ENCODE measurements around the gene DGKH.
"Not testable (repeated sequence)": the region's sequence is repeated elsewhere in the genome, so short reads cannot be mapped to it uniquely, and the experiment has no call there.

Gene DGKH

DNA sequence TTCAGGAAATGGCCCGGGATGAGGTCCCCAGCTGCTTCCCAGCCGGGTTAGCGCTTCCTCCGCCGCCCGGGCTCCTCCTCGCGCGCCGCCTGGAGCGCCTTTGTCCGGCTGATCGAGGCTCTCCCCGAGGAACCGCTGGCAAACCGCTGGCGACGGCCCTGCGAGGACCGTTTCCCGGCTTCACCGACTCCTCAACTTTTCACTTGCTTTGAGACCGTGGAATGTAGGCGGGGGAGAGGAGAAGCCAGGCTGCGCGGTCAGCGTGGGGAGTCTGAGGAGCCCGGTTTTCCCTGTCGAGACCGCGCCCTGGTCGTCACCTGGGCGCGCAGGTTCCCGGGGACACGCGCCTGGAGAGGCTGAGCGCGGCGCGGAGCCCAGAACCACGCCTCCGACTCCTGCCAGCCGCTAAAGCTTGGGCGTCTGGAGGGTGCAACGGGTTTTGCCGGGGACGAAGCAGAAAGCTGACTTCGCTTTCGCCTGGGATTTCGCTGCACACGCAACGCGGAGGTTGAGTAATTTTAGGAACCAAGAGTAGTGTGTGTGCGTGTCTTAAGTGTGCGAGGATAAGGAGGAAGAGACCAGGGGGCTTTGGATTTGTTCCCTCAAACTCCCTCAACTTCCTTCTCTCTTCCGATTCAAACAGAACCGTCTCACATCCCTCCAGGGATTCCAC is 7.3 kb upstream of the DGKH start:
- DNase-seq (ENCODE audit: low read depth in 2 of 2) = peak in 1 of 2 donors; percentile 21

DNA sequence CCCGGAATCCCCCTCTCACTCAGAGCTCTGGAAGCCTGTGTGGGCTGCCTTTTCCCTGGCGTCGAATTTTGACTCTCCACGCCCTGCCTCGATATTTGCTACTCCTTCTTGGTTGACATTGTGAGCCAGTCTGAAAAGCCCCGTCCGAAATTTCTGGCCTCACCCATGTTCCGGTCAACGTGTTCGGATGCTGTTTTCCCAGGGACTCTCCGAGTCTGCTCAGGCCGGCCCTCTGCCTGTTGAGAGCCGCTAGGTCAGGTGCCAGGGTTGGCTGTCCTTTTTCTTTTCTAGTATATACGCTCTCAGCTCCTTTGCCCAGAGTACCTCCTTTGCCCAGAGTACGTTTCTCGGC is 6.8 kb upstream of the DGKH start:
- DNase-seq (ENCODE audit: low read depth in 2 of 2) = no peak

DNA sequence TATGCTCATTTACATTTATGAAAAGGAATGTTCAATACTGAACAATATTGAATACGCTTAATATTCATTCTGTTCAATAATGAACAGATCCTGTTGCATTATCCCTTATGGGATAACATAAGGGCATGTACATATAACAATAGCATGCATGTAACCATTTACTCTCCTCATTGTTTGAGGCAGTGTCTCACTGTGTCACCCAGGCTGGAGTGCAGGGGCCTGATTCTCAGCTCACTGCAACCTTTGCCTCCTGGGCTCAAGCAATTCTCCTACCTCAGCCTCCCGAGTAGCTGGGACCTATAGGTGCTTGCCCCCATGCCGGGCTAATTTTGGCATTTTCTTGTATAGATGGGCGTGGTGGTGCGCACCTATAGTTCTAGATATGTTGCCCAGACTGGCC is 4.8 kb upstream of the DGKH start:
- no peak for DNase-seq (ENCODE audit: low read depth in 2 of 2)

DNA sequence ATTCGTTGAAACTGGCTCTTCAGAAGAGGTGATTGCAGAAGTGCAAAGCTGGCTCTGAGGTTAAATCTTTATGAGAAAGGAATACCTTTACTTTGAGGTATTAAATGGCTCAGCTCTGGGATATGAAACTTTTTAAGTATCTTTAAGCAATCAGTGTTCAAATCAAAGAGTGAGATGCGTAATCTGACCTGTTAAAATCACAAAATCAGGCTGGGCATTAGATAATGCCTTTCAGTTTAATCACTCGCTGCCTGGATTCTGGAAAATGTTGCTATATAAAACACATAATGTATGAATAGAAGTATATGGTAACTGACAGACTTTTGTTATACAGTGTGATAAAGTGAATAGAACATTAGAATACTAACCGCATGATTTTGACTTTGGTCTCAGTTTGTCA is 2.0 kb upstream of the DGKH start:
- no peak for DNase-seq (ENCODE audit: low read depth in 2 of 2)

DNA sequence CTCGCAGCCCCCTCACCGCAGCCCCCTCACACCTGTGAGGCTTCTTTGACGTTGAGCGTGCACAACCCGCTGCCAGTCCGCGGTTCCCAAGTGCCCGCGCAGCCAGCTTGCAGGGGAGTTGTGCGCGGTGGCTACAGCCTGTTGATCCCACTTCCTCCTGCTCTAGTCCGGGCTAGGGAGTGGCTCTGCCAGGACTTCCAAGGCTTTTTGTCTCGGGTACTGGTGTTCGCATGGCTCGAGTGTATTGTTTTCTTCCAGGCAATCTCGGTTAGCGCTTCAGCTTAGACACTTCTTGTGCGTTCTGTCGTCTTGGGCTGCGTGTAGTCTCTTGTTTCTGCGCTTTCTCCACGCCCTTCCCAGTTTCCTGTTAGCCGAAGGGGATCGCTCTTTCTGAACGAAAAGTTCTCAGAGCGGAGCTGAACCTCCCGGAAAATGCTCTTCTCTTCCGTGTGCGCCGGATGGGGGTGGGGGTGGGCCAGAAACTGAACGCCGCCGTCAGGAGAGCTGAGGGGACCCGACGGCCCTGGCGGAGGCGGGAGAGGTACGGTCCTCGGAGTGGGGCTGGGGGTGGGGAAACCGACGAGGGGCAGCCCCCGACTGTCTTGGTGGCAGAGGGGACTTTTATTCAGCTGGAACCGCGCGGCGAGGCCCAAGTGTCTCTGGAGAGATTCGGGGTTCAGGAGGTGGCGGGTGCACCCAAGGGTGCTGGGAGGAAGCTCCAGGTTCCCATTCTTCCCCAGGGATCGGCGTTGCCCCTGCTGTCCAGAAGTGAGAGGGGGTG is 697 bp upstream of the DGKH start:
- DNase-seq (ENCODE audit: low read depth in 2 of 2) = peak in 1 of 2 donors; percentile 4

DNA sequence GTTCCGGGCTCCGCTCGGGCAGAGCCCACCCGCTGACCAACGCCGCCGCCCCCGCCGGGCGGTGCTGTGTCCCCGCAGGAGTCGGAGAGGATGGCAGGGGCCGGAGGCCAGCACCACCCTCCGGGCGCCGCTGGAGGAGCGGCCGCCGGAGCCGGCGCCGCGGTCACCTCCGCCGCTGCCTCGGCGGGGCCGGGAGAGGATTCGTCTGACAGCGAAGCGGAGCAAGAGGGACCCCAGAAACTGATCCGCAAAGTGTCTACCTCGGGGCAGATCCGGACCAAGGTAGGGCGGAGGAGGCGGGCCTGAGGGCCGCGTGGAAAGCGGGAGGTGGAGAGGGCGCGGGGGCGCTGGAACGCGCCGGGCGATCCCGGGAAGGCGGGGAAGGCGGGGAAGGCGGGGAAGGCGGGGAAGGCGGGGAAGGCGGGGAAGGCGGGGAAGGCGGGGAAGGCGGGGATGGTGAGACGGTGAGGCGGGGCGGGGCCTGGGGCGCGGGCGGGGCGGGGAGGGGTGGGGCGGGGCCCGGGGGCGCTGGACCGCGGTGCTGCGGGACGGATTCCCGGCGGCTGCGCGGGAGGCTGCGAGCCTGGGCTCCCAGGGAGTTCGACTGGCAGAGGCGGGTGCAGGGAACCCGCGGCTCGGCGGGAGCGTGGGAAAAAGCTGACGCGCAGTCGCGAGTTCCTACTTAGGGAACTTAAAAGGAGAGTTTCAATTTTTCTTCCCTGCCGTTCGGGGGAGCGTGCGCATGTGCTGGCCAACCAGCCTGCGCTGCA is 421 bp downstream of the DGKH start:
- DNase-seq (ENCODE audit: low read depth in 2 of 2) = peak in 1 of 2 donors; percentile 39

DNA sequence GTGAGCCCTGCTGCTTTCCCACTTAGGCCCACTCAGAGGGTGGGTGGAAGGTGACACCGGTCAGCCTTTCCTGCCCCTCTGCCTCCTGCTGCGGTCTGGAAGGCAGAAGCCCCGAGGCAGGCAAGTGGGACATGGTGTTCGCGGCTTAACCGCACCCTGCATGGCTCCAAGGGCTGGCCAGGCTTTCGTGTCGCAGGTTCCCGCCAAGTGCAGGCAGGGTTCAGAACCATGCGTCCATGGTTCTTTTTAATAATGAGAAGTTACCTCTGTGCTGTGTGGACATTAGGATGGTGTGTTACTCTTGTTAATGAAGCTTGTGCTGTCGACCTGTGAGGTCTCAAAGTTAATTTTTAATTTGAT is 986 bp downstream of the DGKH start:
- DNase-seq (ENCODE audit: low read depth in 2 of 2) = no peak

DNA sequence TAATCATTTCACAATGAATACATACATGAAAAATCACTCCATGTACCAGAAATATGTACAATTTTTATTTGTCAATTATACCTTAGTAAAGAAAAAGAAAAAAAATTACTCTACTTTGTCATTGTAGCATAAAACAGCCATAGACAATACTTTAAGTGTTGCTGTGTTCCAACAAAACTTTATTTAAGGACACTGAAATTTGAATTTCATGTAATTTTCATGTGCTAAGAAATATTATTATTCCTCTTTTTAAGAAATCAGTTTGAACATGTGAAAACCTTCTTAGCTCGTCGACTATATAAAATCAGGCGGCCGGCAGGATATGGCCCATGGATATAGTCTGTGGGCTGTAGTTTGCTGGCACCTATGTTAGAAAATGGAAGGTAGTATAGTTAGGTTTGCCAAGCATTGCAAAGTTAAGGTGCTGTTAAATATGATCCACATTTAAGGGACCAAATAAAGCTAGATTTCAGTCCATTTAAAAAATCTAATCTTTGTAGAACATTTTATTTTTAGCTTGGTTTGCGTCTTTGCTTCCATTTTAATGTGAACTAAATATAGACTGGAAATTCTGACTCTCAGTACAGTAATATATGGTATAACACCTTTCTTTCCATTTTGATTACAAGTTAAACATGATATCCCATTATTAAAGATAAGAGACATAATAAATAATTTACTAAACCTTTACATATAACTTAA is 6.5 kb downstream of the DGKH start:
- no peak for DNase-seq (ENCODE audit: low read depth in 2 of 2)

DNA sequence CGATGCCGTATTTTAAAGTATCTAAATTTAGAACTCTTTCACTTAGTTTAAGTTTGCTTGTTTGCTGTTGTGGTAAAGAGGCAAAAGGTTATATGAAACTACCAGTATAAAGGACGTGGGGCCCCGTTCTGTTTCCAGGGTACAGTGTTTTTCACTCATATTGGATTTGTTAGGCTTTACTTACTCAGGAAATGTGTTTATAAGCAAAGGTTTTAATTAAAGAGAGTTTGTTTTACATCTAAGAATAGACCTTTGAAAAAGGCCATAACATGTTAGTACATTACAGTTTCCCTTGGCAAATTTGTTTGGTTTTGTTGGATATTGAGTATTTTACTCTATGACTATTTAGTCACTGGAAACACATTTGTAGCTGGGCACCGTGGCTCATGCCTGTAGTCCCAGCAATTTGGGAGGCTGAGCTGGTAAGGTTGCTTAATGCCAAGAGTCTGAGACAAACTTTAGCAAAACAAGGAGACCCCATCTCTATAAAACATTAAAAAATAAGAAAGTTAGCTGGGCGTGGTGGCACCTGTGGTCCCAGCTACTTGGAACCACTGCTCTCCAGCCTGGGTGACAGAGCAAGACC is 7.1 kb downstream of the DGKH start:
- no peak for DNase-seq (ENCODE audit: low read depth in 2 of 2)

DNA sequence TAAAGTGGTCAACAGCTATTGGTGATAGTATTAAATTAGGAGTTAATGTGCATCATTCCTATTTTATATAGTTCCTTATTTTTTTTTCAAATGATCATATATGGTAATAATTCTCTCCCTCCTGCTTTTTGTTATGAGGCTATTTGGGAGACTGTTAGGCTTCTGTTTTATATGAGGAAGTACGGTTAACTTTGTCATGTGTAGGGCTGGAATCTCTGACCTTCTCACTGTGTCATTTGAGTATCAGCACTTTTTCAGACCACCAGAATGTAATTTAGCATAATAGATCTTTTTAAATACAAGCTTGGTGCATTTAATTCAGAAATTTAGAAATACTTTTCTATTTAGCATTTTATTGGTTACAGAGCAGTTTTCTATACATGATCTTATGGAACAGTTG is 7.7 kb downstream of the DGKH start:
- no peak for DNase-seq (ENCODE audit: low read depth in 2 of 2)

DNA sequence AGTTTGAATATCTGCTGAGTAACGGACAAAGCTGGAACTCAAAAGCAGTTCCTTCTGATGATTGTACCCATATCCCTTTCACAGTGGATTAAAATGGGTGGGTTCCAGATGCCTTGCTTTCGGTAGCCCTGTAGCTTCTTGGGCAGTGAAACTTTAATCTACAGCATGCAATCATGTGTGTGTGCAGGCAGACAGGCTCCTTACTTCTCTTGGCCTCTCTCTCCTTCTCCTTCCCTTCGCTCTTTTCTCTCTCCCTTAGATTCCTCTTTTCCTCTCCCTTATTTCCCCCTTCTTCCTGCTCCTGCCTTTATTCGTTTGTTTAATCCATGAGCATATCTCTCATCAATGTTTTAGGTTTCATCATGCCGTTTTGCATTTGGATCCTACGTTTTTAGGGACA is 8.1 kb downstream of the DGKH start:
- DNase-seq (ENCODE audit: low read depth in 2 of 2) = no peak

DNA sequence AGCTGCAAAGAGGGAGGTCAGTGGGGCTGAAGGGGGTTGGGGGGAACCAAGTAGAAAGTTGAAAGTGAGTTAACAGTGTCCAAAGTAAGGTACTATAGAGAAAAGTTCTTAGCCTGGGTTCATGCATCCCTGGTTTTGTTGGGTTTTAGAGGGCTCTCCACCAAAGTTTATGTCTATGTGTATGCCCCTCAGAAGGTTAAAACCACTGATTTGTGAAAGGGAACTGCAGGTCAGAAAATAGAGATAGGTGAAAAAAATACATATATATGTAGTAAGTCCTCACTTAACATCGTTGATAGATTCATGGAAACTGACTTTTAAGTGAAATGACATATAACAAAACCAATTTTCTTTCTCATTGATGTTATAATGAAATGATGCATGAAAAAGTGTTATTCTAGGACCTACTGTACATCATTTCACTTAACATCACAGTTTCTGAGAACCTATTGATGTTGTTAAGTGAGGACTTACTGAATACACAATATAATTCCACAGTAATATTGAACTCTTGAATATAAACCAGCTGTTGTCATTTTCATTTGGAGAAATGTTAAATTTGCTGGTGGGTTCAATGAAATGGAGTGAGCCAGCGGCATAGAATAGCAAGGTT is 9.6 kb downstream of the DGKH start:
- DNase-seq (ENCODE audit: low read depth in 2 of 2) = no peak

DNA sequence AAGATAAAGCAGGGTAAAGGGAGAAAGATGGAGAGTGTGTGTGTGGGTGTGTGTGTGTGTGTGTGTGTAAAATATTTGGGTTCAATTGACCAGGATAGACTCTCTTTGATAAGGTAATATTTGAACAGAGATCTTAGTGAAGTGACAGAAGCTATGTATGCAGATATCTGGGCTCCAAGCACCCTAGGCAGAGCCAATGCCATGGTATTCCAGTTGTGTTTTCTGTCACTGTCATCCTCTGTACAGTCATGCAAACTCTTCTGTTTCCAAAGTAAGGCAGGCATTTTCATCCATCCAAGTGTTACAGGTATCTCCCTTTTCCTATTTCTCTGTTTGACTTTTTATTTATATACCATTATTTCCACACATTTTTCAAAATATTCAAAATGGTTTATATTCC is 13.5 kb downstream of the DGKH start:
- DNase-seq (ENCODE audit: low read depth in 2 of 2) = no peak

DNA sequence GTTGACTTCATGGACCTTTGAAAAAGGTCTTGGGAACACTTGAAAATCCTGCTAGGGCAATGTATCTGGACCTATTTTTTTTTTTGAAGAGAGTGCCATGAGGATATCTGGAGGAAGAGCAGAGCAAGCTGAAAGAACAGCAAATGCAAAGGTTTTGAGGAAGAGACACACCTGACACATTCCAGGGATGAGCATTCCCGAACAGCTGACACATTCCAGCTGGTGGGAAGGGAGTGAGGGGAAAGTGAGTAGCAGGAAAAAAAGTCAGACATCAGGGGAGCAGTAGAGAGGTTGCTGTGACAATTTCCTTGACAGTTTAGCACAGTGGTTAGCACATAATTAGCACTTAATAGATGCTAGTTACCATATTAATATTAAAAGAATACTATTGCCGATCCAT is 14.7 kb downstream of the DGKH start:
- no peak for DNase-seq (ENCODE audit: low read depth in 2 of 2)

DNA sequence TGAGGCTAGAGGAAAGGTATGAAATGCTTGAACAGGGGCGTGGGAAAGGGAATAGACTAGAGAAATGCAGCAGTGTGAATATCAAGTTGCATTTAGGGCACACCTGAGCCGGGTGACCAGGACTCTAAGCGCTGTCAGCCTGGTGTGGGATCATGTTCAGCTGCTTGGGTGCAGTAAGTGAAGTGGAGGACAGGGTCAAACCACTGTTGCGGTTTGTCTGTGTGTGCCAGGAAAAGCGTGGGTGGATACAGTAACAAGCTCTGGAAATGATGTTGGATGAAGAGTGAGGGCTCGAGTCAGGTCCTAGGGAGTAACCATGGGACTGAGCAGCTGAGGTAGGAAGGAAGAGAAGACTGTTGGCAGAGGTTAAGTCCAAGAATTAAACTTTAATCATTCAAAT is 15.8 kb downstream of the DGKH start:
- no peak for DNase-seq (ENCODE audit: low read depth in 2 of 2)

DNA sequence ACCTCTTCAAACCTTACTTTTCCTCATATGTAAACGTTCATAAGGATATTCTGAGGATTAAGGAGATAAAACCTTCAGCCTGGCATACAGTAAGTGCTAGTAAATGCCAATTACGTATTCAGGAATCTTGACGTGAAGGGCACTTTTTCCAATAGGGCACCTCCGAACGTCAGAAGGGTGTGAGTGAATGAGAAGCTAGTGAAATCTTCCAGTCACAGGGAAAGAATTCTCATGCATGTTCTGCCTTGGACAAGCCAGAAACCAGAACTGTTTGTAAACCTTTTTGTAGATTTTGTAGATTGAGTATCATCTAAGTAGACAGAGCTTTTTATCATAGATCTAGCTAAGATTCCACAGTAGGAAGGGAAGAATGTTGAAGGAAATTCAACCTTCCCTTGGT is 16.5 kb downstream of the DGKH start:
- no peak for DNase-seq (ENCODE audit: low read depth in 2 of 2)

DNA sequence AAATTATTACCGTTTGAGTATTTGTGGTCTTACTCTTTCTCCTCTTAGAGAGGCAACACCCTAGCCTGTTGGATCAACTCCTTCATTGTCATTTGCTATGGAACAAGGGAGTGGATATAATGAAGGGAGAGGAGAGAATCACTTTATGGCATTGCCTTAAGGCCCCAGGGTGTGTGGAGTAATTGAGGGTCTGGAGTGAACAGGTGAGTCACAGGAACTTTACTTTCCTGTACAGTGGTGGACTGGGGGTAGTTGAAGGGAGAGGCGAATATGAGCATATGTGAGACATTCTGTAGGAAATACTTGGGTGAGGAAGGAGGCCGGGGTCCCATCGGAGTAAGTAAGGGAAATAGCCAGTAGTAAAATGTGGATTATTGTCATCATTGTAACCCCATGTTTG is 17.0 kb downstream of the DGKH start:
- DNase-seq (ENCODE audit: low read depth in 2 of 2) = no peak

DNA sequence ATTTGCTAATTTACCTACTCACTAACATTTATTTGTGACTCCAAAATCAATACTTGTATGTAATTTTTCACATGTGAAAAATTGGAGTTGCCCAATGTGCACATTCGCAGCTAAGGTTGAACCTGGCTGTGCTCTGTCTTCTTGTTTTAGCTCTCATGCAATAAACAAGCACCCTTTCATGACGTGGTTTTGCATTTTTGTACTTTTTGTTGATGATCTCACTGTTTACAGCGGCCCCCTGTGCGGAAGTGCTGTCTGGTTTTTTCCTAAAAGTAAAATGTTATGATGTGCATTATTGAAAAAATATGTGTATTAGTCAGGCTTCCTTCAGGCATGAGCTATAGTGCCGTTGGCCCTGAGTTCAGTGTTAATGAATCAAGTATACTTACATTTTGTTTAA is 18.1 kb downstream of the DGKH start:
- DNase-seq (ENCODE audit: low read depth in 2 of 2) = no peak

DNA sequence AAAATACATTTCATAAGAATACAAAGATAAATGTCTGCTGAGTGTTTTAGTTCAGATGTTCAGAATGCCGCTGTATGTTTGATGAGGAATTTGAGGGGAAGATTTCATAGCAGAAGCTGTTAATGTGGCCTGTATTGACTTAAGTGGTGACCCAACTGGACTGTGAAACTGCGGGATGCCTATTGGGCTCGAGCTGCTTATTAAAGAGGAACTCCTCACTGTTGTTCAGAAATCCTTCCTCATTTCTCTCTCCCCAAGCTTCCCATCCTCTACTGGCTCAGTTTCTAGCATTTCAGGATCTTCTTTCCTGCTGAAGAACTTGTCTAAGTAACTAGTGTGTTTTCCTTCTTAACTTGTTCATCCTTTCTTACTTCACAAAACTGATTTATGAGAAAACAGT is 20.4 kb downstream of the DGKH start:
- no peak for DNase-seq (ENCODE audit: low read depth in 2 of 2)

DNA sequence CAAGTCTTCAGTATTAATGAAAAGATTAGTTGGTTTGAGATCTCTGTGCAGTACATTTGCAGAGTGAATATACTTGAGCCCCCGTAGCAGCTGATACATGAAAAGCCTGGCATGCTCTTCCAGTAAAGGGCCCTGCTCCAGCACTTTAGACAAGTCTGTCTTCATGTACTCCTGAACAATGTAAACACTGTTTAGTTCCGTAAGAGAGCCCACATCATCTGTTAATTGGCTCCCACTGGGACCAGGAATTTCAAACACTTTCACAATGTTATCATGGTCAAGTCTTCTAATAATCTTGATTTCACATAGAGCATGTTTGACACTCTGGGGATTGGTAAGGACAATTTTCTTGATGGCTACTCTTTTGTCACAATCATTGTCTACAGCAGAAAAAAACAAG is 22.2 kb downstream of the DGKH start:
- not testable (repeated sequence) for DNase-seq (ENCODE audit: low read depth in 2 of 2)

DNA sequence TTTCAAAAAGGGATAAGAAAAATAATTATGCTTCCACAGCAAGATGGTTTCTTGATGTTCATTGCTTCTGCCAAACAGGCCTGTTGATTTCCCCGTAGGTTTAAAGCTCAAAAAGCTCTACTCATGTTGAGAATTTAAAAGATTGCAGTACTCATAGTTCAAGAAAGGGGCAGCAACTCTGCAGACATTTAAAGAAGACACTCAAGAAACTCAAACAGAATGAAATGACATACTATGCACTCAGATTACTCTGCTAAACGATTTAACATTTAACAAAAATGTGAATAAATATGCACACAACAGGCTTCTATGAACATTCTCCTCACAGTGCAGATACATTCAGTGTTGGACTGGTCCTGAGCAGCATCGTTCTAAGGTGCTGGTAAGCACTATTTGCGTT is 22.7 kb downstream of the DGKH start:
- not testable (repeated sequence) for DNase-seq (ENCODE audit: low read depth in 2 of 2)

All from stimulated activated CD4-positive, alpha-beta T cell treated with anti-CD3 and anti-CD28 coated beads, Interleukin-1b, Interleukin-23, amount 100 ng/mL, for 1 hour (primary cell).